ENCODE data around the gene AGRN.

DNA sequence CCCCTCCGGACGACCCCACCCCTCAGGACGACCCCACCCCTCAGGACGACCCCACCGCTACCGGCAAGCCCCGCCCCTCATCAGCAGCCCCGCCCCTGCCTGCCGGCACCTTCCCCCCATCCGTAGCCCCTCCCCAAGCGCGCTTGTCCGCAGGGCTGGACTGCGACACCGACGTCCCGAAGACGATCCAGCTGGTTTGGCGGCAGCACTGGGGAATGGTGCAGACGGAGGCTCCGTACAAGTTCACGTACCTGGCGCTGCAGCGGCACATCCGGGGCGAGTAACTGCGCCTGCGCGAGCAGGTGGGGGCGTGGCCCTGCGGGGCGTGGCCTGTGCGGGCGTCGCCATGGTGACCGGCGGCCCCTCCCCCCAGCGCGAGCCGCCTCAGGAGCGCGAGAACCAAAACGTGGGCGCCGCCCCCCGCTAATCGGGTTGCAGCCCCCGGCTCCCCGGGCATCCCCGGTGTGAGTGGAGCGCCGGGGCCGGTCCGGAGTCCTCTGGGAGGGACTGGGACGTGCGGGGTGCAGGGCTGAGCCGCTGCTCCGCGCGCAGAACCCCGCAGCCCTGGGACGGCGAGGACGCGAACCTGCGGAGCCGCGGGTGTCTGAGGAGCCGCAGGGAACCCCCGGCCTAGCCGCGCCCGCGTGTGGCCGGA, 49.3 kb downstream of the AGRN start:
- TF ChIP-seq EZH2phosphoT487 (IDR thresholded peaks at IDR 0.05), result no peak
- TF ChIP-seq, protein P1, sequence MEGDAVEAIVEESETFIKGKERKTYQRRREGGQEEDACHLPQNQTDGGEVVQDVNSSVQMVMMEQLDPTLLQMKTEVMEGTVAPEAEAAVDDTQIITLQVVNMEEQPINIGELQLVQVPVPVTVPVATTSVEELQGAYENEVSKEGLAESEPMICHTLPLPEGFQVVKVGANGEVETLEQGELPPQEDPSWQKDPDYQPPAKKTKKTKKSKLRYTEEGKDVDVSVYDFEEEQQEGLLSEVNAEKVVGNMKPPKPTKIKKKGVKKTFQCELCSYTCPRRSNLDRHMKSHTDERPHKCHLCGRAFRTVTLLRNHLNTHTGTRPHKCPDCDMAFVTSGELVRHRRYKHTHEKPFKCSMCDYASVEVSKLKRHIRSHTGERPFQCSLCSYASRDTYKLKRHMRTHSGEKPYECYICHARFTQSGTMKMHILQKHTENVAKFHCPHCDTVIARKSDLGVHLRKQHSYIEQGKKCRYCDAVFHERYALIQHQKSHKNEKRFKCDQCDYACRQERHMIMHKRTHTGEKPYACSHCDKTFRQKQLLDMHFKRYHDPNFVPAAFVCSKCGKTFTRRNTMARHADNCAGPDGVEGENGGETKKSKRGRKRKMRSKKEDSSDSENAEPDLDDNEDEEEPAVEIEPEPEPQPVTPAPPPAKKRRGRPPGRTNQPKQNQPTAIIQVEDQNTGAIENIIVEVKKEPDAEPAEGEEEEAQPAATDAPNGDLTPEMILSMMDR (IDR thresholded peaks at IDR 0.05), result no peak
